ENCODE measurements around the gene PDCD4.

DNA sequence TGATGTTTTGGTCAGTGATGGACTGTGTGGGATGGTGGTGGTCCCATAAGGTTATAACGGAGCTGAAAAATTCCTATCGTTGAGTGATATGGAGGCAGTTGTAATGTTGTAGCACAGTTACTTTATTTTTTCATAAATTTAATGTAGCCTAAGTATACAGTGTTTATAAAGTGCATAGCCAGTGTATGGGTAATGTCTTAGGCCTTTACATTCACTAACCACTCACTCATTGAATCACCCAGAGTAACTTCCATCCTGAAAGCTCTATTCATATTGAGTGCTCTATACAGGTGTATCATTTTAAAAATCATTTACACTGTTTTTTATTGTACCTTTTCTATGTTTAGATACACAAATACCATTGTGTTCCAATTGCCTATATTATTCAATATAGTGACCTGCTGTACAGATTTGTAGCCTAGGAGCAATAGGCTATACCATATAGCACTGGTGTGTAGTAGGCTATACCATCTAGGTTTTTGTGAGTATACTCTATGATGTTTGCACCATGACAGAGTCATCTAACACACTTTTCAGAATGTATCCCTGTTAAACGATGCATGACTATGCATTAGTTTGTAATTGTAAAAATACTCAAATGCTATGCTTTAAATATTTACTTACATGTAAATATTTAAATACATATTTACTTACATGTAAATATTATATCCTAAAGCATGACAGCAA, 21.0 kb downstream of the PDCD4 start:
- no peak for TF ChIP-seq GATA3 (IDR thresholded peaks at IDR 0.05; ENCODE audit: low read depth, low read length)
- no peak for TF ChIP-seq GATA2 (IDR thresholded peaks at IDR 0.05; ENCODE audit: low read depth, low read length)
